Stimulated activated CD8-positive, alpha-beta memory T cell treated with anti-CD3 and anti-CD28 coated beads, Interleukin-4, amount 100 ng/mL, for 1 hour (primary cell): ENCODE data around the gene TMCO6.
"Not testable (repeated sequence)": the region's sequence is repeated elsewhere in the genome, so short reads cannot be mapped to it uniquely, and the experiment has no call there.

Source experiments
- DNase-seq, 2 donors: peaks; one replicate each; pipeline ENCODE4 v3.0.0-alpha.2; 2020; ENCODE audit warnings: low read depth in 2 of 2, low spot score in 1 of 2

TMCO6 gene

GRCh38 chr5:140630292-140631035 lies 8.8 kb upstream of the TMCO6 start:
- no peak for DNase-seq

GRCh38 chr5:140631036-140631417 lies 8.2 kb upstream of the TMCO6 start:
- no peak for DNase-seq

- no peak for DNase-seq
Observed at GRCh38 chr5:140631831-140632365, 7.4 kb upstream of the TMCO6 start.

- no peak for DNase-seq
Observed at GRCh38 chr5:140632366-140633020, 6.8 kb upstream of the TMCO6 start.

GRCh38 chr5:140633021-140633471 lies 6.2 kb upstream of the TMCO6 start, which contains the start of gene CD14:
TSS of gene CD14 (minus strand) at chr5:140633175. CDS start at chr5:140633071, 104 bp downstream.
- DNase-seq = no peak

- DNase-seq = no peak
Observed at GRCh38 chr5:140633501-140633900, 5.8 kb upstream of the TMCO6 start.

GRCh38 chr5:140634103-140634502 lies 5.1 kb upstream of the TMCO6 start:
- DNase-seq = no peak

- no peak for DNase-seq
Observed at GRCh38 chr5:140635291-140636257, 3.7 kb upstream of the TMCO6 start.

GRCh38 chr5:140637371-140638100 lies 1.7 kb upstream of the TMCO6 start:
- no peak for DNase-seq

GRCh38 chr5:140638898-140639147 lies 428 bp upstream of the TMCO6 start:
- DNase-seq = not testable (repeated sequence)

- no peak for DNase-seq
Observed at GRCh38 chr5:140641716-140642115, 2.5 kb downstream of the TMCO6 start.

GRCh38 chr5:140642718-140643117 lies 3.5 kb downstream of the TMCO6 start:
- no peak for DNase-seq

- DNase-seq = no peak
Observed at GRCh38 chr5:140647042-140647419, 7.8 kb downstream of the TMCO6 start.

GRCh38 chr5:140658870-140659269 lies 19.6 kb downstream of the TMCO6 start:
- DNase-seq = no peak

- DNase-seq = not testable (repeated sequence)
Observed at GRCh38 chr5:140660371-140660770, 21.1 kb downstream of the TMCO6 start.

- no peak for DNase-seq
Observed at GRCh38 chr5:140664030-140664358, 24.7 kb downstream of the TMCO6 start.

- DNase-seq = peak; percentile 89 to 93
Observed at GRCh38 chr5:140664359-140665119, 25.3 kb downstream of the TMCO6 start, which contains the start of gene WDR55. TSS of gene WDR55 (plus strand) at chr5:140664904. CDS start at chr5:140664913, 9 bp downstream.

- DNase-seq = not testable (repeated sequence)
Observed at GRCh38 chr5:140671035-140671434, 31.8 kb downstream of the TMCO6 start.

GRCh38 chr5:140671472-140672125 lies 32.3 kb downstream of the TMCO6 start:
- DNase-seq = no peak
